Dermis blood vessel endothelial cell (primary cell): ENCODE data around the gene ZDHHC14. TPM values are rescaled to one million over a fixed set of nuclear protein-coding genes. Genes with fewer than 3 reads are reported as not detected.

Experiments used
- DNase-seq: peaks from one replicate; pipeline ENCODE4 v3.0.0; 2010
- total RNA-seq: library from RNA; depleted of rRNA; stranded (reverse); fragments of >200 nt; gene quantifications from 2 replicates; pipeline ENCODE4 v1.2.3, GENCODE V29; 2014

ZDHHC14 gene
- total RNA-seq, 1 donor from 2014 or later: 32.8 TPM

GRCh38 chr6:157648561-157648960, 267.6 kb downstream of the ZDHHC14 start:
- peak; percentile 21 for DNase-seq

DNA sequence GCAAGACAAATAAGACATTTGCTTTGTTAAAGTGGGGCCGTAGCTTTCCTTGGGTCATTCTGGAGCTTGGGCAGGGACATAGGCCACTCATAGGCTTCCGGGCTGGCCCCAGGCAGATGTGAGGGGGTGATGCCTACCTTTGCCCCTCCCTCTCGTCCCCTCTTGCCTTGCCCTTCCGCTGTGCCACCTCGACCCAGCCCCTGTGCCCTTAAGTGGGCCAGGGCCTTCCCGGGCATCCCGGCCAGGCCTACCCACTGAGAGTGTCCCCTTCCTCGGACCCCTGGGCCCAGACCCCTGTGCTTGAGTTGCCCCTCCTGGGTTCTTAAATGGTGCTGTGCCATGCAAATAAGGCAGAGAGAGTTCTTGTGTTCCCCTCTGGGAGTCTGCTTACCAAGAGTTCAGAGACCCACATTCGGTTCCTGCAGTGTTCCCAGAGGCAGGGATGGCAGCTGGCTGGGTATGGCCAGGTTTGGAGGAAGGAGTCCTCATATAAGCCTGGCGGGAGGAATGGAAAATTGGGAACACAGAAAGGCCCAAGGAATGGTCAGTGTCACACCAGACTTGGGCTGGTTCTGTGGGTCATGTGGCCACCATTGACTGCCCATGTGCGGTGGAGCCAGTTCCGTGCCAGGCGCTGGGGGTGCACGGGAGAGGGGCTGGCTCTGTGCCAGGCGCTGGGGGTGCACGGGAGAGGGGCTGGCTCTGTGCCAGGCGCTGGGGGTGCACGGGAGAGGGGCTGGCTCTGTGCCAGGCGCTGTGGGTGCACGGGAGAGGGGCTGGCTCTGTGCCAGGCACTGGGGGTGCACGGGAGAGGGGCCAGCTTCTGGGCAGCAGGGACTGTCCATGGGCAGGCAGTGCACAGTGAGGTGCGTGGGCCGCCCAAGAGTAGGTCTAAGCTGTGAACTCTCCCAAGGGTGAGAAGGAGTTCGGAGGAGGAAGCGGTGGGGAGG, 268.6 kb downstream of the ZDHHC14 start:
- no peak for DNase-seq

DNA sequence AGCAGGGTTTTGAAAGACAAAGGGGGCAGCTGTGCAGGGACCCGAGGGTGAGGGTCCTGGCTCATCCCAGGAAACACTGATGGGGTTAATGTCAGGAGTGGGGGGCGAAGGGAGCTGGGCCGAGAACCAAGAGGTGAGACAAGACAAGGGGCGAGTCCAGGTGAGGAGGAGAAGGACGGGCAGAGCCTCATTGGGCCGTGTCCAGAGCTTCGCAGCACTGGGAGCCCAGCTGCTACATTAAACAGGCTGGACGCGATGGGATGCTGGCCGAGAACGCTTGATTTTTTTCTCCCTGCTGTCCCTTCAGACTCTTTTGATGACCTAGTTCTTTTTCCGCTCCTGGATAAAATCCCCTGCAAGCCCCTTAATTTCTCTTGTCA, 269.3 kb downstream of the ZDHHC14 start:
- DNase-seq: no peak

- DNase-seq: no peak
Observed at GRCh38 chr6:157650801-157651200, 269.8 kb downstream of the ZDHHC14 start.

DNA sequence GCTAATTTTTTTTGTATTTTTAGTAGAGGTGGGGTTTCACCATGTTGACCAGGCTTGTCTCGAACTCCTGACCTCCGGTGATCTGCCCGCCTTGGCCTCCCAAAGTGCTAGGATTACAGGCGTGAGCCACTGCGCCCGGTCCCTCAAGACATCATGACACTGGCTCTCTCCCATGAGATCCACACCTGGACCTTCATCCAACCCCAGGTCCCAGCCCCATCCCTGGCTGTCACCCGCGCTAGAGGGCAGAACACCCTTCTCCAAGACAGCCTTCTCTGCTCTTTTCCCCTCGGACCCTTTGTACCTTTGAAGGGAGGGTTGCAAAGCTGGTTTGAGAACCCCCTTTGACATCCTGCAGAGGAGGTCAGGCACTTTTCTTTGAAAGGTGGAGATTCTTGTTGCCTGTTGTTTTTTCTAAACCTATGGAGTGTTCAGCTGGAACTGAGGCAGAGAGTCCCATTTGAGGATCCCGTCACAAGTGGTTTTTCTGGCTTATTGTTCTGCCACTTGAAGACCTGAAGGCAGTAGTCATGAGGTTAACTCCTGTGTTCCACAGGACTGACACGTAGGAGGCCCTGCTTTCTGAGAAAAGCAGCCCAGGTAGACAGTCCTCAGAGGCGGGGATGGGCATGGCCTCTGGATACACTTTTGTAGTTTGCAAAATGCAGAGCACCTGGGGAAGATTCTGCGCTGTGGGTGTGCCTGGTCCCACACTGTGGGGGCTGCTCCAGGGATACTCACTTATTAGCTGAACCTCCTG, 270.9 kb downstream of the ZDHHC14 start:
- no peak for DNase-seq

DNA sequence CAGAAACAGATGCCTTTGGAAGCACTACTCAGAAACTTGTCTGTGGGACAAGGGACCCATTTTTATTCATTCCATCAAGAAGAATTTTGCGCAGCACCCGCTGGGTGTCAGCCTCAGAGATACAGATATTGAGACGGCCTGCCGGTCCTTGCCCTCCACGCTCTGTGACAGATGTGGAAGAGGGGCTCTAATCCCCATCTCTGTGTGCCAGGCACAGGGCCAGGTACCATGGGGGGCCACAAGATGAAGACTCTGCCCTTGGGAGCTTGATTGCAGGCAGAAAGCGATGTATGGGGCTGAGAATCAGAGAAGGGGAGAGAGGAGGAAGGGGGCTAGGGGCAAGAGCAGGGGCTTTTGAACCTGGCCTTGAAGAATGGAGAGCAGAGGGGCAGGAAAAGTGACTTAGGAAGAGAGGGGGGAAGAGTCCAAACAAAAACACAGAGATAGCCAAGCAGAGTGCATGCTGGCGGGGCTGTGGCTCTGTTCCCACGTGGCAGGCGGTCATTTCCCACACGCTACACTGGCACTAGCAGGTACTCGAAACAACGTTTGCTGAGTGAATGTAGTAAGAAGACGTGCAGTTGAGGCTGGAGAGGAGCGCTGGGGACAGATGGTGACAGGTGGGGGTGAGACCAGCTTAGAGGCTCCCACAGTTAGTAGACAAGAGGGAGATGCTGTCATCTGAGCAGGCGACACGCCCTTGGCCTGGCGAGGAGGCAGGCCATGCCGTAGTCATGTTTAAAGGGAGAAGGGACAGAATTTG, 271.8 kb downstream of the ZDHHC14 start:
- no peak for DNase-seq

DNA sequence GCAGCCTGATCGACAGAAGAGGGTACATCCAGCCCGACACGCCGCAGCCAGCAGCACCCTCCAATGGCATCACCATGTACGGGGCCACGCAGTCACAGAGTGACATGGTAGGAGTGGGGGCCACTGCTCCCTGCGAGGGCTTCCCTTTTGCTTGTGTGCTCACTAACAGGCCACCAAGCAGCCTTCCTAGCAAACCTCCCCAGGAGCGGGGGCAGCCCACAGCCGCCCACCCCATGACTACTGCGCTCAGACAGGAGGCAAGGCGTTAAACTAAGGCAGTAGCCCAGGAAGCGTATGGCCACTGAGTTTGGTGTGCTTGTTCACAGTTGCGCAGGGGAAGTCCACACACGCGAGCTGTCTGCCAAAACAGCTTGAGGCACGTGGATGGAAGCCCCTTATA, 272.5 kb downstream of the ZDHHC14 start:
- no peak for DNase-seq

DNA sequence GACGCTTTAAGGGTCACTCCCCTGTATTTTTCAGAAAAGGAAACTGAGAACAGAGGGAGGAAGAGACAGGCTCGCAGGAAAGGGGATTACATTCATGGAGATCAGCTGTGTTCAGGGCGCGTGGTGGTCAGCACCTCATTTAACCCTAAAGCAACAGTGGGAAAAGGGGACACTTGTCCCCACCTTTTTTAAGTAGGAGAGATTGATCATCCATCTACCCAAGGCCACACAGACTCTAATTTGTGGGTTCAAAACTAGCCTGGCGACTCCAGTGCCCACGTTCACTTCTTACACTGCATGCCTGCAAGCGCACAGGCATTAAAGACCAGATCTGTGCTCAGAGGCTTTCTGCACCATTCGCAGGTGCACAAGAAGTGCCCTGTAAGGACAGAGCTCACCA, 274.1 kb downstream of the ZDHHC14 start:
- no peak for DNase-seq

DNA sequence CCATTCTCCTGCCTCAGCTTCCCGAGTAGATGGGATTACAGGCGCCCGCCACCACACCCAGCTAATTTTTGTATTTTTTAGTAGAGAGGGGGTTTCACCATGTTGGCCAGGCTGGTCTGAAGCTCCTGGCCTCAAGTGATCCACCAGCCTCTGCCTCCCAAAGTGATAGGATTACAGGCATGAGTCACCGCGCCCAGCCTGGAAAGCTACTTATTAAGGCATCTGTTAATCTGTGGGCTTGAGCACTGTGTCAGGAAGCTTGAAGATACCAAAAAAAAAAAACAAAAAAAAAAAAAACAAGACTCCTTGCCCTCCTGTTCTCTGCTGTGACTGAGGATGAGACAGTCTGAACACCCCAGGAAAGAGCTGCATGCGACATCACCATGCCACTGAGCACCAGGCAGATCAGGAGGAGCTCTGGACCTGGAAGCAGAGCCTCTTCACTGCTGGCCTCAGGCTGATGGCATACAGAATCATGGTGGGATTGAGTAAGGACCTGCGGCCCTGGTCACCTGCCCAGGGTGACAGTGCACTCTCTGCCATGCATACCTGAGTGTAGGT, 275.5 kb downstream of the ZDHHC14 start:
- DNase-seq: no peak

GRCh38 chr6:157657754-157658153, 276.8 kb downstream of the ZDHHC14 start:
- DNase-seq: no peak

- no peak for DNase-seq
Observed at GRCh38 chr6:157658301-157658700, 277.3 kb downstream of the ZDHHC14 start.

- DNase-seq: peak; percentile 65
Observed at GRCh38 chr6:157659536-157660271, 278.7 kb downstream of the ZDHHC14 start.

- no peak for DNase-seq
Observed at GRCh38 chr6:157660414-157660813, 279.4 kb downstream of the ZDHHC14 start.

- no peak for DNase-seq
Observed at GRCh38 chr6:157661652-157662051, 280.7 kb downstream of the ZDHHC14 start.

GRCh38 chr6:157663261-157663660, 282.3 kb downstream of the ZDHHC14 start:
- DNase-seq: no peak

DNA sequence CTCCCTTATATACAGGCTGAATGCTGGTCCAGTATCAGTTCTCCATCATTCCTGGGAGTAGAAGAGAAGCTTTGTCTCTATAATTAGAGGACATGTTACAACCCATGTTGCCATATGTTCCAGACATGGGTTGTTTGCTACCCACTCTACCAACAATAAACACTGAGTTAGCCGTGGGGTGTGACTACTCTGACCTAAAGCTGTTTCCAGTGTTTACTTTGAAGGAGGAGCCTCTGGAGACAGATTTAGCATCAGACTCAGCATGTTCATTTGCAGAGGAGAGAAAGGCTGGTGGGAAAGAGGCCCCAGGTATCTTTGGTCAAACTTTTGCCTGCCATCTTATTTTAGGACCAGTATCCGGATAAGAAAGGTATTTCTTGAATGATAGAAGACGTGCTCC, 284.2 kb downstream of the ZDHHC14 start:
- no peak for DNase-seq

DNA sequence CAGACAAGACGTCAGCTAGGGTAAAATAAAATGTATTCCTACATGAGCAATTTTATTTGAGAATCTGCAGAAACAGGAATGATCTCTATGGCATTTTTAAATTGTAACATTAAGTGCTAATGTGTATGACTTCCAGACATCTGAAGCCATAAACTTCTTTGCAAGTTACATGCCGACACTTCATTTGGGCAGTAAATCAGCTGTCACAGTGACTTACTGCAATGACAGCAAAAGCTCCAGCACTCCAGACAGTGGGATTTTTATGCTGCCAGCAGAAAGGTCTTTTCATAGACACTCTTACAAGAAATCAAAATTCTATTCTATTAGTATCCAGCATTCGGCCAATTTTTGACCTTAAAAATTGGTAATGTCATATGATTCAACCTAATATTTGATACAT, 285.7 kb downstream of the ZDHHC14 start:
- DNase-seq: no peak

- peak; percentile 83 for DNase-seq
Observed at GRCh38 chr6:157667211-157668008, 286.4 kb downstream of the ZDHHC14 start.

DNA sequence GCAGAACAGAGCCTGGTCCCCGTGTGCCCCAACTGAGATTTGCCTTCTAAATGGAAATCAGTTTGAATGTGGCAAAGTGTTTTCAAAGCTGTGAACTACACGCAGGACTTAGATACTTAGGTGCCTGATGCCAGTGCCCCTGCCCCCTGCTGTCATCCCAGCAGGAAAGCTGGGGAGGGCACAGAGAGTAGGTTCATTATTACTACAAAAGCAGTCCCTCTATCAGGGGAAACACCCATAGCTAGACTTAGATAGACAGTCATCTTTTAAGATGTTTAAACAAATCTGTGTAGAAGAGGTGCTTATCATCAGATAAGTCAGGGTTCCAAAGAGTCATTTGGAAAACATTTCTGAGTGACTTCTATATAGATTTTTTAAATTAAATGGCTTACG, 287.0 kb downstream of the ZDHHC14 start:
- no peak for DNase-seq

GRCh38 chr6:157668713-157669112, 287.7 kb downstream of the ZDHHC14 start:
- DNase-seq: no peak

- DNase-seq: no peak
Observed at GRCh38 chr6:157669323-157669722, 288.3 kb downstream of the ZDHHC14 start.
